Activated T-cell treated with anti-CD3 and anti-CD28 coated beads, Interleukin-2, amount 50 U/mL, for 24 hours (primary cell): ENCODE results near the gene GABRB1.
"Not testable (repeated sequence)": the region's sequence is repeated elsewhere in the genome, so short reads cannot be mapped to it uniquely, and the experiment has no call there.

Source experiments
- DNase-seq: peaks from one replicate; pipeline ENCODE4 v3.0.0-alpha.2; 2020
- H3K27ac Mint-ChIP-seq: 2 replicates; pipeline ENCODE4 v1.8.0; 2020; ENCODE audit warnings: mild to moderate bottlenecking, mixed read lengths
- H3K27me3 Mint-ChIP-seq: 2 replicates; pipeline ENCODE4 v1.8.0; 2020; ENCODE audit warnings: mixed read lengths
- H3K36me3 Mint-ChIP-seq: 2 replicates; pipeline ENCODE4 v1.8.0; 2020; ENCODE audit warnings: low read depth, mixed read lengths
- H3K4me1 Mint-ChIP-seq: 2 replicates; pipeline ENCODE4 v1.8.0; 2020; ENCODE audit warnings: low read depth, mixed read lengths
- H3K4me3 Mint-ChIP-seq: 2 replicates; pipeline ENCODE4 v1.8.0; 2020; ENCODE audit warnings: mild to moderate bottlenecking, moderate library complexity, mixed read lengths
- H3K9me3 Mint-ChIP-seq: 2 replicates; pipeline ENCODE4 v1.8.0; 2020; ENCODE audit warnings: mixed read lengths

GABRB1 gene

DNA sequence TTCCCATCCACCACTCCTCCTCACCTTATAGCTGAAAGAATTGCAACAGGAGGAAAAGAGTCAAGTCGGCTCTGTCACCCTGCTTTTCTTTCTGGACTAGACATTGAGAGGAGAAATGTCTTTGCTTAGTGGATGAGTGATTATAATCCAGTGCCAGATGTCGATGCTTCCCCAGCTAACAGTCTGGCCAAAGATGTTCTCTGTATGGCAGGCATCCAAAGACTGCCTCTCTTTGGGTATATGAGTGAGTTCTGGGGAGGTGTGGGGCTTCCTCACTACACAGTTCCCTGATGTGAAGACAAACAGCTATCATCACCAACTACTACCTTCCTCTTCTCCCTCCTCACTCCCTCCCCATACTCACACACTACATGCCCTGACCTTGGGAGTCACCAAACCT, 341.2 kb downstream of the GABRB1 start:
- Mint-ChIP-seq H3K4me1 (no peaks in the 10 kb centered on the region), H3K4me3 (no peak overlapping the region), H3K36me3 (no peaks in the 10 kb centered on the region), H3K27me3 (peaks cover 9% of the 10 kb centered on the region), H3K9me3 (no peaks in the 10 kb centered on the region), H3K27ac (no peak overlapping the region)
- DNase-seq = no peak

DNA sequence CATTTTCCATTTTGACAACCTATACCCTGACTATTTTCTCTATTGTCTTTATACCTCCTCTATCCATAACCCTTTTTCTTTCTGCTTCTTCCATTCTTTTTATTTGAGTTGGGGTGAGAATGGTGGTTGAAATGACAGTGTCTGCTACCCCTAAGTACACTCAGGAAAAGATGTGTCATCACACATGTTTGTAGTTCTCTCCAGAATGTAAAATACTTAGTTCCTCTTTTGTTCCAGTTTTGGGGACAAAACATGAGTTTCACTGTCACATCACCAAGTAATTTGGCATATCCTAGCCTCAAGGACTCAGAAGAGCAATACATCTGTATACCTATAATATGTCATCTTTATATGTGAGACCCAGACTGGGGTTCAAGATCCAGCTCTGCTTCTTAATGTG, 341.8 kb downstream of the GABRB1 start:
- Mint-ChIP-seq H3K4me3 (no peak overlapping the region), H3K27me3 (peaks cover 9% of the 10 kb centered on the region), H3K4me1 (no peaks in the 10 kb centered on the region), H3K9me3 (no peaks in the 10 kb centered on the region), H3K27ac (no peak overlapping the region), H3K36me3 (no peaks in the 10 kb centered on the region)
- DNase-seq = no peak

DNA sequence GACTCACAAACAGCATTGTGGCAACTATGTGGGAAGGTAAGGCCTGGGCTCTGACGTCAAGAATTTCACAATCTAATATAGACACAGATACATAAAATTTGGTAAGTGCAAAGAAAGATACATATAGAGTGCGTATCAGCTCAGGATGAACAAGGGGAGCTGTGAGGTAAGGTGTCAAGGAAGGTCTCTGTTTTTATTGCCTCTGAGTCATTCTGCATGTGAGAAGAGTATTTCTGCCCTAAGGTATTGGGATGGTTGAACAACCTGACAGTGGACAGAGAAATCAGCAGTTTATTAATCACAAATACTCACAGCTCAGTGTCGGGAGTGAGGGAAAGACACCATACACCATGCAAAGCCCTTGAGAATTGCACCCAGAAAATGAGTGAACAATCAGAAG, 342.3 kb downstream of the GABRB1 start:
- H3K27me3 Mint-ChIP-seq = peaks cover 9% of the 10 kb centered on the region
- no peak overlapping the region for H3K4me3 Mint-ChIP-seq
- H3K9me3 Mint-ChIP-seq = no peaks in the 10 kb centered on the region
- no peaks in the 10 kb centered on the region for H3K4me1 Mint-ChIP-seq
- no peak for DNase-seq
- no peak overlapping the region for H3K27ac Mint-ChIP-seq
- no peaks in the 10 kb centered on the region for H3K36me3 Mint-ChIP-seq

DNA sequence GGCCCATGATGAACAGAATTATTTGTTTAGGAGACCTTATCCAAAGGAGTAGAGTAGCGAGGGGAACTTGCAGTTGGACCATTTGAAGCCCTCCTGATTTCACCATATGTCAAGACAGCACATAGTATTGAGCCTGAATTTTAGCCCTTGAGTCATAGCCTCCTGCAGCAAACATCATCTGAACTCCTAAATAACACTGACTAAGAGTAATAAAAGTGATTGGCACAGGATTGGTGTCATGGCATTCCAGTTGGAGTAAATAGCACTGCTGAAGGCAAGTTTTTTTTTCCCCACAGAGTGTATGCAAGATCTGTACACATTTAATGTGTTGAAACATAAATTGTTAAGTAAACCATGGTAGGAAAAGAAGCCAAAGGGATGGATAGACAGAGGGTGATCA, 343.1 kb downstream of the GABRB1 start:
- peaks cover 9% of the 10 kb centered on the region for H3K27me3 Mint-ChIP-seq
- no peak for DNase-seq
- H3K4me1 Mint-ChIP-seq = no peaks in the 10 kb centered on the region
- H3K27ac Mint-ChIP-seq = no peak overlapping the region
- no peaks in the 10 kb centered on the region for H3K9me3 Mint-ChIP-seq
- no peak overlapping the region for H3K4me3 Mint-ChIP-seq
- no peaks in the 10 kb centered on the region for H3K36me3 Mint-ChIP-seq

DNA sequence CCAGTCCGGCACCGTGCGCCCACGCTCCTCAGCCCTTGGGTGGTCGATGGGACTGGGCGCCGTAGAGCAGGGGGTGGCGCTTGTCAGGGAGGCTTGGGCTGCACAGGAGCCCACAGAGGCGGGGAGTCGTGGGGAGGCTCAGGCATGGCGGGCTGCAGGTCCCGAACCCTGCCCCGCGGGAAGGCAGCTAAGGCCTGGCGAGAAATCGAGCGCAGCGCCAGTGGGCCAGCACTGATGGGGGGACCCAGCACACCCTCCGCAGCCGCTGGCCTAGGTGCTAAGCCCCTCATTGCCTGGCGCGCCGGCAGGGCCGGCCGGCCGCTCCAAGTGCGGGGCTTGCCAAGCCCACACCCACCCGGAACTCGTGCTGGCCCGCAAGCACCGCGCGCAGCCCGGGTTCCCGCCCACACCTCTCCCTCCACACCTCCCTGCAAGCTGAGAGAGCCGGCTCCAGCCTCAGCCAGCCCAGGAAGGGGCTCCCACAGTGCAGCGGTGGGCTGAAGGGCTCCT, 346.7 kb downstream of the GABRB1 start:
- not testable (repeated sequence) for H3K9me3 Mint-ChIP-seq, H3K27me3 Mint-ChIP-seq, H3K27ac Mint-ChIP-seq, DNase-seq, H3K4me1 Mint-ChIP-seq, H3K4me3 Mint-ChIP-seq, H3K36me3 Mint-ChIP-seq

DNA sequence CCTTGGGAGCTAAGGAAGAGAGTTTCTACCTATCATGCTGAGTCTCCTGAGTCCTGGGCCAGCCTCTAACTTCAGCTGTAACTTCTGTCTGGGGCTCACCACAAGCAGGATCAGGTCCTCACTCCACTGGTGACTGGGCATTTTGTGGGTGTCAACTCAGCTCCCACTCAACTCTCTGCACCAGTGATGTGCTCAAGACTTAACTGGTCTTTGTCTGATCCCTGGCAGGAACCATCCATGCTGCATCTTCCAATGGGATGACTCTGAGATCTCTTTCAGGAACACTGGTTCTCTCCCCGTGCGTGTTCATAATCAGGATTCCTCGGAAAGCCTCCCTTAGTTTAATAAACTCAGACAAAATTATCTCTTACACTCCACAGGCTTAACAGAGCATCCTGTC, 349.8 kb downstream of the GABRB1 start:
- H3K4me3 Mint-ChIP-seq = no peak overlapping the region
- no peaks in the 10 kb centered on the region for H3K4me1 Mint-ChIP-seq
- no peaks in the 10 kb centered on the region for H3K36me3 Mint-ChIP-seq
- no peaks in the 10 kb centered on the region for H3K9me3 Mint-ChIP-seq
- no peak for DNase-seq
- H3K27me3 Mint-ChIP-seq = peaks cover 7% of the 10 kb centered on the region
- H3K27ac Mint-ChIP-seq = no peak overlapping the region

DNA sequence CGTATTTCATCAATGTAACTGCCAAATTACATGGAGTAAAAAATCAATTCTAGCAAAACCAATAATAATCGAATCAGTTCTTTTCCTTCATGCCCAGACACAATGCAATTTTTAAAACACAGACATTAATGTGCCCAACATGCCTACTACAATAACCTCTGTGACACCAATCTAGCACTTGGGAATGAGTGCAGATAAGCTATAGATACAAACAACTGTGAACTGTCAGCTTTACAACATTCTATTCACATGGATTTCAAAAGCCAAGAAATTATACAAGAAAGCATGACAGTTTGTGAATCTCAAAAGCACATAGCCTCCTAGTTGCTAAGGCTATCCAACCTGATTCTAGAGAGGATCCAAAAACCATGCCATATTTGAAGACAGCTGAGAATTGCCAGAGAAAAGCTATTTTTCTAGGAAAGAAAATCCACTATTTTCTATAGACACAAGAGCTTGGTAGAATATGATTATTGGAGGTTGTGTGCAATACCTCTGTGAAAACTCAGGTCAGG, 351.5 kb downstream of the GABRB1 start:
- no peak overlapping the region for H3K27ac Mint-ChIP-seq
- DNase-seq = no peak
- no peaks in the 10 kb centered on the region for H3K9me3 Mint-ChIP-seq
- H3K27me3 Mint-ChIP-seq = peaks cover 11% of the 10 kb centered on the region
- H3K4me1 Mint-ChIP-seq = no peaks in the 10 kb centered on the region
- no peaks in the 10 kb centered on the region for H3K36me3 Mint-ChIP-seq
- no peak overlapping the region for H3K4me3 Mint-ChIP-seq

DNA sequence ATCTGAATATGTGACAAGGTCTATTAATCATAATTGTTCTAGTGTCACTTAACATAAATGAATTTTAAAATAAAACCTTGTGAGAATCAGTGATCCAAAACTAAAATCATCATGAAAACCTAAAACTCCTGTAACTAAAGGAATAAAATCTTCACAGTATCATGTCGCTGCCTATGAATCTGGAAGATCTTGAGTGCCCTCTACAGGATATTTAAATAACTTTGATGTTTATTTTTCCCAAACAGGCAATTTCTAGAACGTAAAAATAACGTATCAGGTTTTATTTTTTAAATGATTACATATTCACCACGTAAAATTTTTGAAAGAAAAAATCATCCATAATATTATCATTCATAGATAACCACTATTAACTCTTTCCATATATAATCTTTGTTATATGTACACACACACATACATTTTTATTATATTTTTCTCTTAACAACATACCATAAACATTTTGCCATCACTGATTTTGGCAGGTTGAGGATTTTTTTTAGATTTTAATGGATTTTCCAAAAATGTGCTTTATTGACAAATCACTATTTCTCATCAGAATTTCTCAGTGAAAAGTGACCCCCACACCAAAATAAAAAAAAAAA, 352.6 kb downstream of the GABRB1 start:
- Mint-ChIP-seq H3K27me3 (peaks cover 11% of the 10 kb centered on the region), H3K4me3 (no peak overlapping the region), H3K36me3 (no peaks in the 10 kb centered on the region), H3K9me3 (no peaks in the 10 kb centered on the region), H3K4me1 (no peaks in the 10 kb centered on the region), H3K27ac (no peak overlapping the region)
- DNase-seq = no peak

DNA sequence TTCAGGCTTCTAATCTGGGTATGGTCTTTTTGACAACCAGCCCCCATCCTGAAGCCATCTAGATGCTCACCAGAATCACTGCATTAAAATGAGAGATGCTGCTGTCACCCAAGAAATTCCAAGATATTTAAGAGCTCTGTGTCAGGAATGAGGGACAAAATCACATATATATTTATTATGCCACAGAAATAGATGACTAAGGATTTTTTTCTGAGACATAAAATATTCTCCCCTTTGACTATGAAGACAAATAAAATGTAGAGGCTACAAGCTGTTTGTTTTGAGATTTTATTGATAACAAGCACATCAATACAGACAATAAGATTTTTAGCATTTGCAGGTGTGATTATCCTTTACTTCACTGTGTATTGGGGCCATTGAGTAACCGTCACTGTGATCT, 354.8 kb downstream of the GABRB1 start:
- no peaks in the 10 kb centered on the region for H3K36me3 Mint-ChIP-seq
- DNase-seq = no peak
- H3K27me3 Mint-ChIP-seq = peaks cover 11% of the 10 kb centered on the region
- no peak overlapping the region for H3K27ac Mint-ChIP-seq
- H3K4me3 Mint-ChIP-seq = no peak overlapping the region
- no peaks in the 10 kb centered on the region for H3K4me1 Mint-ChIP-seq
- H3K9me3 Mint-ChIP-seq = no peaks in the 10 kb centered on the region

DNA sequence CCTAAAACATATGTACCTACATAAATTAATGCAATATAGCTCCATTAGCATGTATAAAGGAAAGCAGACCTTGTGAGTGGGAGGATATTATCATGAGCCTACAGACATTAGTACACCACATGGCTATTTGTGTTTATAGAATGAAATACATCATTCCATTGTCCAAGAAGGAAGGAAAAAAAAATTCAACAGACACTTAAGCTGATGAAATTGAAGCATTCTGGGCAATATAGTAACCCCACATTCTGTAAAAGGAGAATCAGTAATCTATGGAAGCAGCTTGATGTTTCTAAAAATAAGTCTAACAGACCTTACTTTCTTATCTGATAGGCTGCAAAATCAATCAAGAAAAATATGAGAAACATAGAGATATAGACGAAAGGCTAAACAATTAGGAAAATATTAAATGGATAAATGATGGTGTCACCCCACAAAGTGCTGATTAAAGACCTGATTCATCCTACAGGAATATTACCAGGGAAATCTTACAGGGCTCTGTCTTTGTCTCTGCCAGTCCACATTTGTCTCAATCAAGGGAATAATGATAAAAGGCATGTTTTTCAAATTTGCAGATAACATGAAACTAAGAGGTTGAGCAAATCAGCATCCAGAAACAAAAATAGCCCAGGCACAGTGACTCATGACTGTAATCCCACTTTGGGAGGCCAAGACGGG, 355.3 kb downstream of the GABRB1 start:
- no peaks in the 10 kb centered on the region for H3K9me3 Mint-ChIP-seq
- H3K4me1 Mint-ChIP-seq = no peaks in the 10 kb centered on the region
- H3K4me3 Mint-ChIP-seq = no peak overlapping the region
- no peak for DNase-seq
- H3K27ac Mint-ChIP-seq = no peak overlapping the region
- peaks cover 11% of the 10 kb centered on the region for H3K27me3 Mint-ChIP-seq
- H3K36me3 Mint-ChIP-seq = no peaks in the 10 kb centered on the region

DNA sequence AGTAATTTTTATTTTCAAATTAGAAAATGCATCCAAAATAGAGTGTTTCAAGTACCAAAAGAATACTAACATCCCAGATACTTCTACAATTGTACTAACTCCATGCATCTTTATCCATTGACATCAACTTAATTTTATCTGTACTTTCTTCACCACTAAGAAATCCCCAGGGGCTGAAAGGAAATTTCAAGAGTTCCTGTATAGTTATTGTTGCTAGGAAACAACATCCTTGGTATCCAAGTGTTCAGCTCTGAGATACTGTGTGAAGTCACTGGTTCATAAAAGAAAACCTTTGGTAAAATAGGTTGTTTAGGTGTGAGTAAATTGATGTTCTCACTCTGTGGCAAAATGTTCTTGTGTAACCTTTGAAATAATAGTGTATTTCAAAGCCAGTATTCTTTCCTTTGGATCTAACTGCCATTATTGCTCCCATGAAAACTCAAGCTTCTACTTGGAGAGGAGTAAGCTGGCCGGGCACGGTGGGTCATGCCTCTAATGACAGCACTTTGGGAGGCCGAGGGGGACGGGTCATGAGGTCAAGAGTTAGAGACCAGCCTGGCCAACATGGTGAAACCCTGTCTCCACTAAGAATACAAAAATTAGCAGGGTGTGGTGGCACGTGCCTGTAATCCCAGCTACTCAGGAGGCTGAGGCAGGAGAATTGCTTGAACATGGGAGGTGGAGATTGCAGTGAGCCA, 359.2 kb downstream of the GABRB1 start:
- Mint-ChIP-seq H3K9me3 (no peaks in the 10 kb centered on the region), H3K27me3 (peaks cover 9% of the 10 kb centered on the region), H3K4me1 (no peaks in the 10 kb centered on the region), H3K4me3 (no peak overlapping the region), H3K27ac (no peak overlapping the region), H3K36me3 (no peaks in the 10 kb centered on the region)
- DNase-seq = no peak

DNA sequence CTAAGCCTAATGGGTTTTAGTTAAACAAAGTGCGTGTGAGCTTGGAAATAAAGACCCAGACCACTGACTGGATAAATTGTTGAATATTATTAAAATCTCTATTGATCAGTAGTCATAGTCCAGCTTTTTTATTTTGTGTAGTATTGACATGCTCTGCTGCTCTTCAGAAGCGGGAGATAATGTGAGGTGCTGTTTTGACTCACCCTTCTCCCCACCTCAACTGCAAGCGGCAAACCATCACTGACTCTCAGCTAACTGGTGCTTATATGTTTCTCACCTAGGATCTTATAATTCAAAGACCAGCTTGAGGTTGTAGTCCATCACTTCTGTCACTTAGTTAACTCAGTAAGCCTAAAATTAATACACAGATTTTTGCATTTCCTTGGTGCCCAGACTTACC, 359.9 kb downstream of the GABRB1 start:
- no peak overlapping the region for H3K27ac Mint-ChIP-seq
- H3K36me3 Mint-ChIP-seq = no peaks in the 10 kb centered on the region
- no peak for DNase-seq
- H3K27me3 Mint-ChIP-seq = peaks cover 4% of the 10 kb centered on the region
- no peak overlapping the region for H3K4me3 Mint-ChIP-seq
- H3K4me1 Mint-ChIP-seq = no peaks in the 10 kb centered on the region
- H3K9me3 Mint-ChIP-seq = no peaks in the 10 kb centered on the region

DNA sequence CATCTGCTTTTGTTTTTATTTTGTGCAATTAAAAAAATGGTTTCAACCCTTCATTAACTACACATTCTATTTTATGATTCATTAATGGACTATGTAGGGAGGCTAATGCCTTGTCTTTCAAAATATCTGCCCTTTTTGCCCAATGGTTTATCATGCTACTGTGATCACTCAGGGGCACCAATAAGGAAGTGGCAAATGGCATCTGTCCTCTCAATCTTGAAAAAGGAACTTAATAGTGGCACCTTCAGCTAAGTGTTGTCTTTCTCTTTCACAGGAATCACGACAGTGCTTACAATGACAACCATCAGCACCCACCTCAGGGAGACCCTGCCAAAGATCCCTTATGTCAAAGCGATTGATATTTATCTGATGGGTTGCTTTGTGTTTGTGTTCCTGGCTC, 375.0 kb downstream of the GABRB1 start:
- Mint-ChIP-seq H3K9me3 (no peaks in the 10 kb centered on the region), H3K4me3 (no peak overlapping the region), H3K27ac (no peak overlapping the region), H3K27me3 (peaks cover 12% of the 10 kb centered on the region), H3K36me3 (no peaks in the 10 kb centered on the region), H3K4me1 (no peaks in the 10 kb centered on the region)
- DNase-seq = no peak

DNA sequence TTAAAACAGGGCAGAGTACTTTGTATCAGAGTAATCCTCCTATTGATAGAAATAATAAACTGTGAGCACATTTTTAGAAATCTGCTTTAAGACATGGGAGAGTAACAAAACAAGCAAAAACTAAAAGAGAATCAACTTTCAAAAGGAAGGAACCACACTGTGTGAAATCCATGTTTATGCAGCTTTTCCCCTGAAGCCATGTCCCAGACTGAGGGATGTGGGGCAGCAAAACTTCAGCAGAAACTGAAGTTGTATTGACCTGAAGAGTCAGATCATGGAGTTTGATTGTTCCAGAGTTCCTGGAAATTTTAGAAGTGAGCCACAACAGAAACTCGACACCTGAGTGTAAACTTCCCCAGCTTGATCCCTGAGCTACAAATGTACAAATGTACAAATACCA, 378.9 kb downstream of the GABRB1 start:
- Mint-ChIP-seq H3K36me3 (no peaks in the 10 kb centered on the region), H3K27ac (no peak overlapping the region), H3K27me3 (peaks cover 4% of the 10 kb centered on the region), H3K4me1 (no peaks in the 10 kb centered on the region), H3K9me3 (no peaks in the 10 kb centered on the region), H3K4me3 (no peak overlapping the region)
- DNase-seq = no peak

DNA sequence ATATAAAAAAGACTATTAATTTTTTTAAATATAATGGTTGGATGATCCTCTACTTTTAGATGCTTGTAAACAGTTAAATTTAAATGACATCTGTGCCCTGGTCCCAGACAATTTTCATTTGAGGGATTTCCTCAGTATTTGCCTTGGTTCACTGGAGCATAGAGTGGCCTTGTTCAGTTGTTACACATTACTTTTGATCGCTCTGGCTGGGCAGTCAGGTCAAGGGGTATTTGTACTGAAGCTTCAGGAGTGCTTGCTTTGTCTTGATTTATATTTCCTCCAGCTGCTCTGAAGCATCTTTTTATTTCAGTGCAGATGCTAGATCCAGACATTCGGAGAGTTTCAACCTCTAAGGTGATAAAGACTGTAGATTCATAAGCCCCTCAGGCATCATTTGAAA, 382.2 kb downstream of the GABRB1 start:
- H3K4me1 Mint-ChIP-seq = no peaks in the 10 kb centered on the region
- H3K36me3 Mint-ChIP-seq = no peaks in the 10 kb centered on the region
- H3K27me3 Mint-ChIP-seq = peaks cover 4% of the 10 kb centered on the region
- no peak for DNase-seq
- no peaks in the 10 kb centered on the region for H3K9me3 Mint-ChIP-seq
- H3K4me3 Mint-ChIP-seq = no peak overlapping the region
- H3K27ac Mint-ChIP-seq = no peak overlapping the region
